Mesenchymal stem cell (in vitro differentiated cells and primary cell): ENCODE data around the gene BCL2A1.
A peak's percentile ranks its signal among the peaks of the same experiment; 100 is the strongest.

Experiments
- DNase-seq: peaks from one replicate; pipeline ENCODE4 v3.0.0-alpha.2; 2013
- H2AFZ ChIP-seq: one replicate; pipeline ENCODE4 v1.6.1; 2013; ENCODE audit warnings: low read depth, mild to moderate bottlenecking, control low read depth, inconsistent platforms, low read length, moderate library complexity
- H2AK5ac ChIP-seq: 2 replicates; pipeline ENCODE4 v1.6.1; 2013; ENCODE audit warnings: low read length, moderate library complexity, mild to moderate bottlenecking, inconsistent platforms; ENCODE audit not compliant: severe bottlenecking
- H2BK120ac ChIP-seq: one replicate; pipeline ENCODE4 v1.6.1; 2013; ENCODE audit warnings: low read depth, mild to moderate bottlenecking, inconsistent platforms, low read length, moderate library complexity
- H2BK12ac ChIP-seq, 2 experiments: one replicate each; pipeline ENCODE4 v1.6.1; 2013; ENCODE audit warnings: inconsistent platforms in 2 of 2, low read length in 2 of 2, mild to moderate bottlenecking in 2 of 2, moderate library complexity in 2 of 2, control low read depth in 1 of 2
- H2BK15ac ChIP-seq: one replicate; pipeline ENCODE4 v1.6.1; 2013; ENCODE audit warnings: mild to moderate bottlenecking, low read depth, inconsistent platforms; ENCODE audit not compliant: poor library complexity, severe bottlenecking
- H2BK5ac ChIP-seq: 2 replicates; pipeline ENCODE4 v1.6.1; 2013; ENCODE audit warnings: low read depth, mild to moderate bottlenecking, low read length, control low read depth, inconsistent platforms; ENCODE audit not compliant: poor library complexity, severe bottlenecking
- H3K14ac ChIP-seq, 2 experiments: one replicate each; pipeline ENCODE4 v1.6.1; 2013; ENCODE audit warnings: inconsistent platforms in 2 of 2, low read length in 2 of 2, control low read depth in 1 of 2, mild to moderate bottlenecking in 1 of 2, moderate library complexity in 1 of 2
- H3K18ac ChIP-seq, 2 experiments: one replicate each; pipeline ENCODE4 v1.6.1; 2013; ENCODE audit warnings: inconsistent platforms in 2 of 2, low read length in 2 of 2, control low read depth in 1 of 2, low read depth in 1 of 2, mild to moderate bottlenecking in 1 of 2
- H3K23ac ChIP-seq, 2 experiments: one replicate each; pipeline ENCODE4 v1.6.1; 2013; ENCODE audit warnings: inconsistent platforms in 2 of 2, low read length in 2 of 2, mild to moderate bottlenecking in 2 of 2, moderate library complexity in 2 of 2, control low read depth in 1 of 2
- H3K27ac ChIP-seq: 2 replicates; pipeline ENCODE4 v1.5.1; 2013; ENCODE audit warnings: mild to moderate bottlenecking, moderate library complexity, low read length, control low read depth, inconsistent platforms; ENCODE audit not compliant: poor library complexity, severe bottlenecking
- H3K27me3 ChIP-seq, 2 experiments: 2 replicates each; pipeline versions ENCODE4 v1.6.1 to v1.7.0; 2013; ENCODE audit warnings: low read length in 2 of 2, mild to moderate bottlenecking in 2 of 2, moderate library complexity in 2 of 2, control low read depth in 1 of 2, inconsistent platforms in 1 of 2; ENCODE audit not compliant: control insufficient read depth in 1 of 2, insufficient read depth in 1 of 2
- H3K36me3 ChIP-seq, 2 experiments: 2 replicates each; pipeline versions ENCODE4 v1.6.1 to v1.7.0; 2013; ENCODE audit warnings: low read length in 2 of 2, control low read depth in 1 of 2, inconsistent platforms in 1 of 2, low read depth in 1 of 2, mild to moderate bottlenecking in 1 of 2; ENCODE audit not compliant: insufficient read depth in 2 of 2, control insufficient read depth in 1 of 2
- H3K4ac ChIP-seq, 2 experiments: one replicate each; pipeline ENCODE4 v1.6.1; 2013; ENCODE audit warnings: inconsistent platforms in 2 of 2, low read length in 2 of 2, mild to moderate bottlenecking in 2 of 2, moderate library complexity in 2 of 2, control low read depth in 1 of 2, low read depth in 1 of 2
- H3K4me1 ChIP-seq: 2 replicates; pipeline ENCODE4 v1.6.1; 2013; ENCODE audit warnings: low read depth, low read length, control low read depth; ENCODE audit not compliant: control insufficient read depth, insufficient read depth
- H3K4me2 ChIP-seq: 2 replicates; pipeline ENCODE4 v1.6.1; 2013; ENCODE audit warnings: low read length, mild to moderate bottlenecking, inconsistent platforms; ENCODE audit not compliant: poor library complexity, severe bottlenecking
- H3K4me3 ChIP-seq, 2 experiments: 2 replicates each; pipeline versions ENCODE4 v1.5.1 to v1.7.0; 2013; ENCODE audit warnings: low read length in 2 of 2, mild to moderate bottlenecking in 2 of 2, control low read depth in 1 of 2, low read depth in 1 of 2; ENCODE audit not compliant: insufficient read depth in 1 of 2
- H3K79me1 ChIP-seq: replicated peaks from 2 replicates; pipeline ENCODE4 v1.6.1; 2013; ENCODE audit warnings: mild to moderate bottlenecking, control low read depth, low read length, inconsistent platforms; ENCODE audit not compliant: poor library complexity, severe bottlenecking
- H3K9ac ChIP-seq: 2 replicates; pipeline ENCODE4 v1.7.0; 2013; ENCODE audit warnings: mild to moderate bottlenecking, low read length, moderate library complexity
- H3K9me3 ChIP-seq: 2 replicates; pipeline ENCODE4 v1.7.0; 2013; ENCODE audit warnings: mild to moderate bottlenecking, low read length; ENCODE audit not compliant: control insufficient read depth
- H4K8ac ChIP-seq: one replicate; pipeline ENCODE4 v1.6.1; 2013; ENCODE audit warnings: inconsistent platforms, mild to moderate bottlenecking, low read length, moderate library complexity
- H4K91ac ChIP-seq: one replicate; pipeline ENCODE4 v1.6.1; 2013; ENCODE audit warnings: mild to moderate bottlenecking, low read length, inconsistent platforms
- WGBS: methylation state at CpG from one replicate; pipeline ENCODE4 v1.1.7; 2013; ENCODE audit warnings: mixed read lengths; 5-methylcytosine and 5-hydroxymethylcytosine counted together

The BCL2A1 gene

DNA sequence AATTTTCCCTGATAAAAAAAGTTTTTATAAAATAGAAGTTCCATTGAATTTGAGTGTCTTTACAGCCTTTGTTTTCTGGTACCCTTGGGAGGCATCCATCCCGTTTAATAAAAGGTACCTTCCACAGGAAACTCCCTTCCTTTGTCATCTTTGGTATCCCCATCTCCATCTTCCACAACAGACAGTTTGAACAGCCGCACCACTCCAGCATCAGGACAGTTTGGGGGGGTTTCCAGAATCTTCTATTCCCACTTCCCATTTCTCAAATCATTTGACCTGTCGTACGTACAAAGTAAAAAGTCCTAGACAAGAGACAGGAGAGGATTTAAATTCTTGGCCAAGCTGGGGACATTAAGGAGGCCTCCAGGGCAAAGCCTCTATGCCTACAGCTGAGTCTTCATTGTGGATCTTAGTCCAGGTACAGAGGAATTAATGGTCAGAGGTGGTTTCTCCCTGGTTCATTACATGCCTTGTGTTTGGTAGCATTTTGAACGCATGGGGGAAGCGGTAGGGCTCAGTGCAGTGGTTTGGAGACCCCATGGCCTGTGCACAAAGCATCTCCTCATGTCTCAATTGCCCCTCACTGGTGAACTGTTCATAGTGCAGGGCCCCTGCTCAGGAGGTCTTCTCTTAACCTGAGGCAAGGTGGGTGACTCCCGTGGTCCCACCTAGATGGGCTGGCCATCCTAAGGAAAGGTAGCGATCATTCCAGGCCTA lies 19.4 kb upstream of the BCL2A1 start:
- H4K8ac ChIP-seq: no peak overlapping the region
- peaks cover 0 to 21% of the 10 kb centered on the region in 2 experiments for H3K27me3 ChIP-seq
- WGBS: 92% methylated on average over 8 of the region's 8 CpGs
- no peak overlapping the region for H2AK5ac ChIP-seq
- H3K4me1 ChIP-seq: no peaks in the 10 kb centered on the region
- no peak overlapping the region for H4K91ac ChIP-seq
- no peak overlapping the region for H3K4ac ChIP-seq
- H3K36me3 ChIP-seq: no peaks in the 10 kb centered on the region
- no peak overlapping the region for H3K4me2 ChIP-seq
- H3K4me3 ChIP-seq: no peak overlapping the region
- H3K9ac ChIP-seq: no peak overlapping the region
- H2BK12ac ChIP-seq: no peak overlapping the region
- no peaks in the 10 kb centered on the region for H3K79me1 ChIP-seq
- no peak overlapping the region for H2BK120ac ChIP-seq
- no peak overlapping the region for H3K14ac ChIP-seq
- H2AFZ ChIP-seq: no peak overlapping the region
- H2BK15ac ChIP-seq: no peak overlapping the region
- H2BK5ac ChIP-seq: no peak overlapping the region
- no peak overlapping the region for H3K18ac ChIP-seq
- no peaks in the 10 kb centered on the region for H3K9me3 ChIP-seq
- no peak overlapping the region for H3K27ac ChIP-seq
- H3K23ac ChIP-seq: no peak overlapping the region
- no peak for DNase-seq

GRCh38 chr15:79989682-79990081 lies 18.7 kb upstream of the BCL2A1 start:
- Histone ChIP-seq H2BK120ac (no peak overlapping the region), H2AK5ac (no peak overlapping the region), H3K23ac (no peak overlapping the region), H4K91ac (no peak overlapping the region), H4K8ac (no peak overlapping the region), H3K18ac (no peak overlapping the region), H2BK5ac (no peak overlapping the region), H3K4me1 (no peaks in the 10 kb centered on the region), H3K9me3 (no peaks in the 10 kb centered on the region), H3K4me3 (no peak overlapping the region), H3K79me1 (no peaks in the 10 kb centered on the region), H3K9ac (no peak overlapping the region), H2BK12ac (no peak overlapping the region), H3K27ac (no peak overlapping the region), H3K4ac (no peak overlapping the region), H3K27me3 (peaks cover 0 to 21% of the 10 kb centered on the region in 2 experiments), H2BK15ac (no peak overlapping the region), H3K14ac (no peak overlapping the region), H3K4me2 (no peak overlapping the region), H3K36me3 (no peaks in the 10 kb centered on the region), H2AFZ (no peak overlapping the region)
- WGBS: 66% methylated on average over 5 of the region's 5 CpGs
- DNase-seq: peak; percentile 44

- H2BK120ac ChIP-seq: no peak overlapping the region
- no peak overlapping the region for H2AFZ ChIP-seq
- no peak overlapping the region for H2BK12ac ChIP-seq
- H2AK5ac ChIP-seq: no peak overlapping the region
- no peak overlapping the region for H2BK5ac ChIP-seq
- no peak overlapping the region for H3K4me2 ChIP-seq
- H3K79me1 ChIP-seq: no peaks in the 10 kb centered on the region
- H3K4me3 ChIP-seq: no peak overlapping the region
- no peaks in the 10 kb centered on the region for H3K9me3 ChIP-seq
- no peak overlapping the region for H3K23ac ChIP-seq
- H3K18ac ChIP-seq: no peak overlapping the region
- H3K4me1 ChIP-seq: no peaks in the 10 kb centered on the region
- peaks cover 0 to 21% of the 10 kb centered on the region in 2 experiments for H3K27me3 ChIP-seq
- H4K91ac ChIP-seq: no peak overlapping the region
- no peak overlapping the region for H4K8ac ChIP-seq
- no peak overlapping the region for H2BK15ac ChIP-seq
- no peak overlapping the region for H3K27ac ChIP-seq
- H3K36me3 ChIP-seq: no peaks in the 10 kb centered on the region
- WGBS: 85% methylated on average over 2 of the region's 2 CpGs
- DNase-seq: no peak
- no peak overlapping the region for H3K4ac ChIP-seq
- no peak overlapping the region for H3K14ac ChIP-seq
- no peak overlapping the region for H3K9ac ChIP-seq
Measured at GRCh38 chr15:79989183-79989582, 18.2 kb upstream of the BCL2A1 start.

DNA sequence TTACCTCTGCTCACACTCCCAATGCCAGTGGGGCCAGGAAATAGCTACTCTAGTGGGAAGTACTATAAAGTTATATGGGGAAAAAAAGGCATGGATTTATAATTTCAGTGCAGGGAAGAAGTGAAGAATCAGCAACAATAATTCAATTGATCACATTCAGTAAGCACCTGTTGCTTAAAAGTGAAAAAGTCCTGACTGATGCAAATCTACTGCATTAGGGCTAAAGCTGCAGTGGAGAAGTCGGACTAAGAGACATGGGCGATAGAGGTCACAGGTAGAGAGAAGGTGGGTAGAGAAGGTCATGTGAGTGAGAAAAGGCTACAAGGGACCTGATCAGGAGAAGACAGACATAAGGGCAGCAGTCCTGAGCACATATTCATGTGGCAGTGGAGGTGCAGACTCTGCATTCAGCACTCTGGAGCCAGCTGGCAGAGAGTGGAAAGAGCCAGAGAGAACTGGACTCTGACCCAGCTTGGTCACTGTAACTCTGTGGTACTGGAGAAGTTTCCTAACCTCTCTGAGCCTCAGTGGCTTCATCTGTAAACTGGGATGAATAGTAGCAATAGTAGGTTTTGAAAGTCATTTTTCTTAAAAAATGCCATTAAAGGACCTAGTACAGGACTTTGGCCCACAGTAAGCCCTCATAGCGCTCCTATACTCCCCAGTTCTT lies 17.6 kb upstream of the BCL2A1 start:
- no peak overlapping the region for H2BK120ac ChIP-seq
- no peak overlapping the region for H3K27ac ChIP-seq
- peaks cover 0 to 21% of the 10 kb centered on the region in 2 experiments for H3K27me3 ChIP-seq
- H3K18ac ChIP-seq: no peak overlapping the region
- whole genome bisulfite sequencing: 92% methylated on average over 3 of the region's 3 CpGs
- H4K8ac ChIP-seq: no peak overlapping the region
- H2BK15ac ChIP-seq: no peak overlapping the region
- no peak overlapping the region for H3K14ac ChIP-seq
- no peak overlapping the region for H2AK5ac ChIP-seq
- no peak overlapping the region for H3K4me3 ChIP-seq
- no peak overlapping the region for H3K23ac ChIP-seq
- H2BK5ac ChIP-seq: no peak overlapping the region
- DNase-seq: no peak
- H3K4me2 ChIP-seq: no peak overlapping the region
- H3K9ac ChIP-seq: no peak overlapping the region
- no peak overlapping the region for H2BK12ac ChIP-seq
- no peaks in the 10 kb centered on the region for H3K4me1 ChIP-seq
- H2AFZ ChIP-seq: no peak overlapping the region
- no peaks in the 10 kb centered on the region for H3K79me1 ChIP-seq
- H3K4ac ChIP-seq: no peak overlapping the region
- no peak overlapping the region for H4K91ac ChIP-seq
- no peaks in the 10 kb centered on the region for H3K36me3 ChIP-seq
- no peaks in the 10 kb centered on the region for H3K9me3 ChIP-seq
